T-cell (primary cell): Measurements from ENCODE around the gene RPL27A. TPM values are rescaled to one million over a fixed set of nuclear protein-coding genes. Genes with fewer than 3 reads are reported as not detected.

ENCODE experiments used
- ATAC-seq, 4 experiments: fragments of 200-7000 bp in 3 of 4; fragments of 150-1000 bp in 1 of 4; cut with Tn5 transposase; replicated peaks in 1 of 4; 1 replicate in 3 of 4; 2 replicates in 1 of 4; pipeline ENCODE4 v1.10.0; 2021; ENCODE audit warnings: moderate library complexity in 3 of 4, mild to moderate bottlenecking in 2 of 4, moderate number of reproducible peaks in 1 of 4
- CTCF ChIA-PET, 2 donors: fragments of 300-600 bp; sonication (Branson Sonifier 250); formaldehyde crosslinking; loops; one replicate each; lab custom pipeline; 2022; ENCODE audit warnings: antibody characterized with exemption in 2 of 2; lab: Charles Lee
- POLR2A ChIA-PET, 2 donors: fragments of 300-600 bp; sonication (Branson Sonifier 250); formaldehyde crosslinking; loops; one replicate each; lab custom pipeline; 2022; ENCODE audit warnings: antibody characterized with exemption in 2 of 2; lab: Charles Lee
- DNase-seq, 35 experiments: peaks; one replicate each; pipeline versions ENCODE4 v3.0.0 to v3.0.0-alpha.2; 2013 to 2023
- H3K27ac ChIP-seq: one replicate; pipeline ENCODE4 v1.5.1; 2013; ENCODE audit warnings: low read length
- H3K27me3 ChIP-seq, 2 experiments: replicated peaks in 1 of 2; 1 replicate in 1 of 2; 2 replicates in 1 of 2; pipeline versions ENCODE4 v1.6.1 to v1.7.0; 2013; ENCODE audit warnings: low read length in 1 of 2, mixed read lengths in 1 of 2; ENCODE audit not compliant: control insufficient read depth in 2 of 2, insufficient read depth in 2 of 2; ENCODE audit errors: extremely low read depth in 1 of 2
- H3K36me3 ChIP-seq, 2 donors: 1 replicate in 1 of 2; 2 replicates in 1 of 2; pipeline versions ENCODE4 v1.6.1 to v1.7.0; 2013; ENCODE audit warnings: low read length in 1 of 2; ENCODE audit not compliant: control insufficient read depth in 2 of 2, insufficient read depth in 1 of 2; ENCODE audit errors: extremely low read depth in 1 of 2
- H3K4me1 ChIP-seq, 2 experiments: 1 replicate in 1 of 2; 2 replicates in 1 of 2; pipeline versions ENCODE4 v1.6.1 to v1.7.0; 2013; ENCODE audit warnings: low read length in 2 of 2, mixed read lengths in 1 of 2; ENCODE audit not compliant: insufficient read depth in 2 of 2, control insufficient read depth in 1 of 2; ENCODE audit errors: extremely low read depth in 1 of 2
- H3K4me3 ChIP-seq, 2 donors: 1 replicate in 1 of 2; 2 replicates in 1 of 2; pipeline versions ENCODE4 v1.5.1 to v1.7.0; 2013; ENCODE audit warnings: mild to moderate bottlenecking in 2 of 2, low read length in 1 of 2, moderate library complexity in 1 of 2; ENCODE audit not compliant: control insufficient read depth in 1 of 2; ENCODE audit errors: extremely low read depth in 1 of 2
- H3K9me3 ChIP-seq: 2 replicates; pipeline ENCODE4 v1.7.0; 2013
- H3K27ac Mint-ChIP-seq, 2 donors: one replicate each; pipeline ENCODE4 v1.8.0; 2020 to 2021; ENCODE audit warnings: mild to moderate bottlenecking in 2 of 2, mixed read lengths in 2 of 2
- H3K27me3 Mint-ChIP-seq, 2 donors: one replicate each; pipeline ENCODE4 v1.8.0; 2021 to 2022; ENCODE audit warnings: mixed read lengths in 2 of 2
- H3K36me3 Mint-ChIP-seq: one replicate; pipeline ENCODE4 v1.8.0; 2021; ENCODE audit warnings: mixed read lengths
- H3K4me1 Mint-ChIP-seq, 3 donors: one replicate each; pipeline ENCODE4 v1.8.0; 2020 to 2022; ENCODE audit warnings: mixed read lengths in 3 of 3, mild to moderate bottlenecking in 1 of 3
- H3K4me3 Mint-ChIP-seq, 3 donors: one replicate each; pipeline ENCODE4 v1.8.0; 2020 to 2022; ENCODE audit warnings: mild to moderate bottlenecking in 3 of 3, mixed read lengths in 3 of 3, moderate library complexity in 3 of 3
- H3K9me3 Mint-ChIP-seq, 3 donors: one replicate each; pipeline ENCODE4 v1.8.0; 2020 to 2022; ENCODE audit warnings: mixed read lengths in 3 of 3
- WGBS: methylation state at CpG from one replicate; pipeline ENCODE4 v1.1.5; 2013; ENCODE audit warnings: missing lambda C conversion rate; ENCODE audit not compliant: insufficient coverage; 5-methylcytosine and 5-hydroxymethylcytosine counted together
- total RNA-seq, 35 experiments: library from RNA in 6 of 35; stranded (reverse) in 6 of 35; fragments of 120-200 nt in 1 of 35; gene quantifications; one replicate each; pipeline versions ENCODE4 v1.2.1 to v1.2.4 and lab custom pipeline; 2013 to 2026

RPL27A gene
- total RNA-seq, 5 donors from 2014 or later (not counting 1 experiment from before 2014, with no cell fraction given), result 1,339 to 2,234 (median 1,487) TPM

GRCh38 chr11:8693010-8693551 is 10.5 kb downstream of the RPL27A start:
- Histone ChIP-seq H3K4me1 (peaks cover 7 to 9% of the 10 kb centered on the region in 2 experiments), H3K27me3 (no peaks in the 10 kb centered on the region), H3K36me3 (no peaks in the 10 kb centered on the region), H3K27ac (no peak overlapping the region), H3K9me3 (no peaks in the 10 kb centered on the region), H3K4me3 (no peak overlapping the region)
- ChIA-PET CTCF (interaction anchor here in 1 of 2 donors (0.6 kb wide), 1 partner anchor 76 kb away, joined by 5 read pairs; no protein-coding TSS in a partner anchor), POLR2A (interaction anchor here in 1 of 2 donors (0.9 kb wide), 1 partner anchor 11 kb away, joined by 3 read pairs; the partner anchor contains the start of genes RPL27A and TRIM66)
- WGBS, result 90% methylated on average over 5 of the region's 6 CpGs
- no peak for DNase-seq
- Mint-ChIP-seq H3K4me3 (no peak overlapping the region), H3K4me1 (peaks cover 18 to 22% (median 21%) of the 10 kb centered on the region in 3 donors), H3K27ac (no peak overlapping the region), H3K9me3 (no peaks in the 10 kb centered on the region), H3K27me3 (no peaks in the 10 kb centered on the region), H3K36me3 (peaks cover 13% of the 10 kb centered on the region)
- ATAC-seq, result no peak

GRCh38 chr11:8693555-8693954 is 11.0 kb downstream of the RPL27A start:
- Mint-ChIP-seq H3K36me3 (peaks cover 13% of the 10 kb centered on the region), H3K27me3 (no peaks in the 10 kb centered on the region), H3K27ac (no peak overlapping the region), H3K4me1 (peaks cover 14 to 17% (median 16%) of the 10 kb centered on the region in 3 donors), H3K9me3 (no peaks in the 10 kb centered on the region), H3K4me3 (no peak overlapping the region)
- DNase-seq (no peak), ATAC-seq (no peak)
- ChIA-PET POLR2A (interaction anchor here in 1 of 2 donors (0.9 kb wide), 1 partner anchor 11 kb away, joined by 3 read pairs; the partner anchor contains the start of genes RPL27A and TRIM66), CTCF (no interaction called here)
- Histone ChIP-seq H3K36me3 (no peaks in the 10 kb centered on the region), H3K27me3 (no peaks in the 10 kb centered on the region), H3K4me1 (peaks cover 3 to 6% of the 10 kb centered on the region in 2 experiments), H3K9me3 (no peaks in the 10 kb centered on the region), H3K27ac (no peak overlapping the region), H3K4me3 (no peak overlapping the region)
- 100% methylated on average over 4 of the region's 7 CpGs for WGBS

GRCh38 chr11:8694137-8694536 is 11.5 kb downstream of the RPL27A start:
- H3K27me3 Mint-ChIP-seq, result no peaks in the 10 kb centered on the region
- CTCF ChIA-PET, result no interaction called here
- H3K4me3 ChIP-seq, result no peak overlapping the region
- H3K4me1 ChIP-seq, result peaks cover 3 to 5% of the 10 kb centered on the region in 2 experiments
- H3K4me1 Mint-ChIP-seq, result peaks cover 10 to 12% (median 11%) of the 10 kb centered on the region in 3 donors
- no peaks in the 10 kb centered on the region for H3K9me3 ChIP-seq
- peaks cover 13% of the 10 kb centered on the region for H3K36me3 Mint-ChIP-seq
- POLR2A ChIA-PET, result no interaction called here
- H3K27ac Mint-ChIP-seq, result no peak overlapping the region
- H3K4me3 Mint-ChIP-seq, result no peak overlapping the region
- ATAC-seq, result no peak
- 67% methylated on average over 1 of the region's 5 CpGs for WGBS
- no peaks in the 10 kb centered on the region for H3K36me3 ChIP-seq
- no peak overlapping the region for H3K27ac ChIP-seq
- H3K9me3 Mint-ChIP-seq, result no peaks in the 10 kb centered on the region
- no peak for DNase-seq
- H3K27me3 ChIP-seq, result no peaks in the 10 kb centered on the region

GRCh38 chr11:8697054-8697453 is 14.5 kb downstream of the RPL27A start:
- H3K9me3 ChIP-seq, result no peaks in the 10 kb centered on the region
- ATAC-seq (no peak), DNase-seq (no peak)
- Mint-ChIP-seq H3K4me1 (no peaks in the 10 kb centered on the region), H3K27me3 (no peaks in the 10 kb centered on the region), H3K27ac (no peak overlapping the region), H3K36me3 (peaks cover 13% of the 10 kb centered on the region), H3K4me3 (no peak overlapping the region), H3K9me3 (no peaks in the 10 kb centered on the region)
- POLR2A ChIA-PET, result no interaction called here
- no peaks in the 10 kb centered on the region for H3K4me1 ChIP-seq
- no peaks in the 10 kb centered on the region for H3K36me3 ChIP-seq
- CTCF ChIA-PET, result no interaction called here
- WGBS, result 100% methylated on average over 2 of the region's 3 CpGs
- H3K4me3 ChIP-seq, result no peak overlapping the region
- no peaks in the 10 kb centered on the region for H3K27me3 ChIP-seq
- no peak overlapping the region for H3K27ac ChIP-seq

- Mint-ChIP-seq H3K9me3 (no peaks in the 10 kb centered on the region), H3K27me3 (no peaks in the 10 kb centered on the region), H3K27ac (no peak overlapping the region), H3K36me3 (peaks cover 13% of the 10 kb centered on the region), H3K4me1 (no peaks in the 10 kb centered on the region), H3K4me3 (no peak overlapping the region)
- no peaks in the 10 kb centered on the region for H3K4me1 ChIP-seq
- ATAC-seq, result no peak
- POLR2A ChIA-PET, result interaction anchor here in 1 of 2 donors (0.9 kb wide), 1 partner anchor 16 kb away, joined by 4 read pairs; the partner anchor contains the start of genes RPL27A and TRIM66
- H3K4me3 ChIP-seq, result no peak overlapping the region
- CTCF ChIA-PET, result no interaction called here
- DNase-seq, result no peak
- H3K36me3 ChIP-seq, result no peaks in the 10 kb centered on the region
- WGBS, result 90% methylated on average over 2 of the region's 5 CpGs
- no peaks in the 10 kb centered on the region for H3K9me3 ChIP-seq
- no peak overlapping the region for H3K27ac ChIP-seq
- H3K27me3 ChIP-seq, result no peaks in the 10 kb centered on the region
These were observed 15.8 kb downstream of the RPL27A start for GRCh38 chr11:8698379-8698851.

- DNase-seq, result no peak
- no peak for ATAC-seq
- Mint-ChIP-seq H3K4me1 (no peaks in the 10 kb centered on the region), H3K36me3 (peaks cover 13% of the 10 kb centered on the region), H3K27ac (no peak overlapping the region), H3K4me3 (no peak overlapping the region), H3K27me3 (no peaks in the 10 kb centered on the region), H3K9me3 (no peaks in the 10 kb centered on the region)
- Histone ChIP-seq H3K36me3 (no peaks in the 10 kb centered on the region), H3K9me3 (no peaks in the 10 kb centered on the region), H3K27ac (no peak overlapping the region), H3K4me3 (no peak overlapping the region), H3K4me1 (no peaks in the 10 kb centered on the region), H3K27me3 (peaks cover 0 to under 1% of the 10 kb centered on the region in 2 experiments)
- POLR2A ChIA-PET, result interaction anchor here in 1 of 2 donors (0.9 kb wide), 1 partner anchor 17 kb away, joined by 4 read pairs; the partner anchor contains the start of genes RPL27A and TRIM66
- WGBS, result 97% methylated on average over 8 of the region's 11 CpGs
- CTCF ChIA-PET, result no interaction called here
These were observed 16.4 kb downstream of the RPL27A start for GRCh38 chr11:8698917-8699441.
